NCI-H526 (cell line): ENCODE data around the gene CMIP.
"Not testable (repeated sequence)": the region's sequence is repeated elsewhere in the genome, so short reads cannot be mapped to it uniquely, and the experiment has no call there.

Experiments used
- DNase-seq, 2 experiments: peaks; one replicate each; lab custom pipeline; 2025; lab: John Stamatoyannopoulos, UW

CMIP gene

DNA sequence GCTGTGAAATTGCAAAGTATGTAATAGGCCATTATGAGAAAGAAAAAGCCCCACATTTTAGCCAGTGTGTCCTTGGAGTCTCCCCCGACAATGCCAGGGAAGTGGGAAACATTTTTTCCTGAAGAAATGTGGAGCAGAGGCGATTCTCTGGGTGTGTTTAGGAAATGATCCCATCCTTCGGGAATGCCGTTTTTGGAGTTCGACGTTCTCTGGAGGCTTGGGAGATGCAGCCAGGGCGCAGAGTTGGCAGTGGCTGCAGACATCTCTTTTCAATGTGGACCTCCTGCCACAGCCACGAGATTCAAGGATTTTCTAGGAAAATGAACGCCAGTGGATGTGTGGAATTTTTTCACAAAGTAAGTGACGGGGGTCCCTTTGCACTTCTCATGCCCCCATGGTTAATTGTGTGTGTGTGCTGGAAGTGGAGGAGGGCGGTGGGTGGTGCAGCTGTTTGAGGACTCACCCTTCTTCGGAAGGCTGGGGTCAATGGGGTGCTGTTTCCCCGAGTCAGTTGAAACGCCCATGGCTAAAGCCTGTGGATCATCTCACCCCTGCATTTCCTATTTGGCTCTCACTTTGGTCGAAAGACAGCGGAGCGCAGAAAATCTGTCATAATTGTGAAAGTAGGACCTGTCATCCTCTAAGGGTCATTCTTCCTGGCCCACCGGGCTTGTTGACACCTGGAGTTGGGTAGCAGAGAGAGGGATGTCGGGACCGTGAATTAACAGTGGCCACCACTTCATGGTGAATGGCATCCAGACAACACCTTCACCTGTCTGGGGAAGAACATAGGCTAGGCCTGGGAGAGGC lies 73.2 kb downstream of the CMIP start:
- no peak for DNase-seq

DNA sequence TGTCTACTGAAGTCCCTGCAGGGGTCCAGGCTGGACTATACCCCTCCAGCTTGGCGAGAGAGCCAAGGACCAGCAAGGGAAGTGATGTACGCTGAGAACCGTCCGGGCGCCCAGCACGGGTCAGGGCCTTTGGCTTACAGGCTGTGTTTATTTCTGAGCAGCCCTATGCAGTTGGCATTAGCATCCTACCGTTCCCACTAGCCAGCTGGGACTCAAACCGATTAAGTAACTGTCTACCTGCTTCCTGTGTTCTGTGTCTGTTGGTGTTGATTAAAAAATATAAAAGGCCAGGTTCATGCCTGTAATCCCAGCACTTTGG lies 73.8 kb downstream of the CMIP start:
- DNase-seq: no peak

DNA sequence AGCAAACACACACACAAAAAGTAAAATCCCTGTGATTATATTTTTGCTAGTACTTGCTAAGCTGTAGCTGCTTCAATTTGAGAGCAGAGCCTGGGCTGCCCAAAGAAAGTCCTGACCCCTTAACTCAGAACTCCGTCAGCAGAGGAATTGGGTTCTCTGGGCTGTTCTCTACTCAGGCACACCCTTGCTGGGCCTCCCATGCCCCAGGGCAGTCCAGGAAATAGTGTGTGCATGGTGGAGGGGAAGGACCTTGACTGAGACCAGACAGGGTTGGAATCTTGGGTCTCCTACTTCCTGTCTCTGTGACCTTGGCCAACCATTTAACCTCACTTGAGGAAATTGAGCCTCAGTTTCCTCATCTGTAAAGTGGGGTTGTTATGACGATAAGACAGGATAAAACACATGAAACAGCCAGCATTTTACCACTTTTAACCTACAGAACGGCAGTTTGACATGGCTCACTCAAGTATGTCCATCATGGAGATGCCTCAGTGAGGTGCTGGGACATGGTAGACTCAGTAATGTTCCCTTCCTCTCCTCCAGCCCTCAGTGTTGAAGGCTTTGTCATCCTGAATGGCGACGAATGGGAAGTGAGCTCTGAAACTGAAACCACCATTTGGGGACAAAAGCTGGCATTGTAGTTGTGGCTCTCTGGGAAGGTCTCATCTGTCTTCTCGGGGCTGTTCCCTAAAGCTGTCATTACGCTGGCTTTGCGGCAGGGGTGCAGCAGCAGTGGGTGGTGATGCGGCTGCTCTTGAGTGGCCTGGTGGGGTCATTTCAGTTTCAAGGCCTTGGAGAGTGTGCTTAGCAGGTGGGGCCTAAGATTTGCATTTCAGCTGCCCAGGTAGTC lies 74.9 kb downstream of the CMIP start:
- DNase-seq: peak in 1 of 2 experiments; percentile 12

DNA sequence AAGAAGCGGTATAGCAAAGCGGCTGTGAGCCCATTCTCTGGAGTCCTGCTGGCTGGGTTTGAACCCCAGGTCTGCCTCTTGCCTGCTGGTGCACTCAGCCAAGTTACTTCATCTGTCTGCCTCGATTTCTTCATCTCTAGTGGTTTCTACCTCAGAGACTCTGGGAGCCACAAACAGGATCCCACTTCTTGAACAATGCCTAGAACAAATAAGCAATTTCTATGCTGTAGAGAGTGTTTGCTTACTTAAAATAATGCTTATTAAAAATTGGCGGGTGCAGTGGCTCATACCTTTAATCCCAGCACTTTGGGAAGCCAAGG lies 75.5 kb downstream of the CMIP start:
- no peak for DNase-seq

DNA sequence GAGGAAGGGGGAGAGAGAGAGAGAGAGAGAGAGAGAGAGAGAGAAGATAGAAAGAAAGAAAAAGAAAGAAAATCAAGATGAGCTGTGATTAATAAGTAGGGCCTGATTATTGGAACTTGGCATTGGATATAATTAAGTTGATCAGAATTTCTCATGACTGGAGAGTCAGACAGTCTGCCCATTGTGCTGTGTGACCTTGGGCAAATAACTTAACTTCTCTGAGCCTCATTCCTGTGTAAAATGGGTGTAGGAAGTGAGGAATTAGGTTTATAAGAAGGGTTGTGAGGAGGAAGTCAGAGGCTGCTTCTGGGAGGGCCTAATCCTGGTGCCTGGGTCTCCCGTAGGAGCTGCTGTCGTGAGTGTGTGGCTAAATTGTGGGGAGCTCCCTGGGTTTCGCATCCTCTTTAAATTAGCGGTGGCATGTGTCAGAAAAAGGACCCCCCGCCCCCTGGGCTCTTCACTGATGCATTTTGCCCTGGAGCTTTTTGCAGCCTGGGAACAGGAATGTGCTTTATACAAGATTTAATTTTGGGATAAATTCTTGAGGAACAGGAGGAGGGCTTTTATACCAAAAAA lies 76.0 kb downstream of the CMIP start:
- no peak for DNase-seq

DNA sequence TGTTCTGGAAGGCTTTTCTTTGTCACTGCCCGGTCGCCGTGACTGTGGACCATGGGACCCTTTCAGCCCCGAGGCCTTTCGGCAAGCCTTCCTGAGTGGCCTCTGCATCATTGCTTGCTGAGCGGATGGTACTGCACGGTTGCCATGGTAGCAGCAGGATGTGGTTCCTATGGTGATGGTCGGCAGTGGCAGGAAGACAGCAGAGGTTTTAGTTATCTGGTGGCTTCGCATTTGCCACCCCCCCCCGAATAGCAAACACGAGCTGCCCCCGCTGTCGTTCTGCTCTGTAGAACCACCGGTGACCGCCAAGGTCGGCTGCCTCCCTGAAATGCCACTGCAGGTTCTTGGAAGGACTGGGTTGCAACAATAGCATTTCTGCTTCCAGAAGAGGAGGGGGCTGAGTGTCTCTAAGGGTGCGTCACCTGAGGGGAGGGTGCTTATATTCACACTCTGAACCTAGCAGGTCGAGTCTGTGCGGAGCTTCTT lies 76.6 kb downstream of the CMIP start:
- no peak for DNase-seq

DNA sequence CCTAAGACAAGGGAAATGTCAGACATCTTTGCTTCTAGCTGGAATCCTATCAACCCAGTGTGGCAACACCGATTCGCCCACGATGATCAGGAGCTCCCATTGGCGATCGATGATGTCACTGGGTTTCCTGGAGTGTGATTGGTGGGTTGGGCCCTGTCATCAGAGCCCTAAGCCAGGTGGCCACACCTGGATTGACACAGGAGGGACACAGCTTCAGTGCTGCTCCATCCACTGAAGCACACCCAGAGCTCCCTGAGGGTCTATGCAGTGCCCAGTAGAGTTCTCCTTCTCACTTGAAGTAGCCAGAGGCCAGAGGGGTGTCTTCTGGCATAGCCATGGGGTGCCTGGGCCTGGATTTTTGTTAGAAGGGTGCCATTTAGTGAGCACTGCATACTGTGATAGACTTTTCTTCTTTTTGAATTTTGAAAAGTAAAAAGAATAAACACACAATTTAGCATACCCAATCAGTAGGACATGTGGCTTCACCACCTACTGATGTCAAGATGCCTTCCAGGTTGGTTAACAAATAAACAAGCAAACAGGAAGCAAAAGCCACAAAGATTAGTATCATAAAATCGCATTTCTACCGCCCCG lies 77.6 kb downstream of the CMIP start:
- DNase-seq: peak; percentile 20 to 35

DNA sequence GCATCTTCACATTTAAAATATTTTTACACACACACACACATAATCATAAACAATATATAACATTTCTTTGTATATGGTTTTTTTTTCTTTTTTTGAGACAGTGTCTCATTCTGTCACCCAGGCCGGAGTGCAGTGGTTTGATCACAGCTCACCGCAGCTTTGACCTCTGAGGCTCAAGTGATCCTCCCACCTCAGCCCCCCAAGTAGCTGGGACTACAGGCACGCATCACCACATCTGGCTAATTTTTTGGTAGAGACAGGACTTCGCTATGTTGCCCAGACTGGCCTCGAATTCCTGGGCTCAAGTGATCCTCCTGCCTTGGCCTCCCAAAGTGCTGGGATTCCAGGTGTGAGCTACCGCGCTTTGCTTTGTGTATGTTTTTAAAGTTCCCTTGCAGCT lies 78.2 kb downstream of the CMIP start:
- not testable (repeated sequence) for DNase-seq

DNA sequence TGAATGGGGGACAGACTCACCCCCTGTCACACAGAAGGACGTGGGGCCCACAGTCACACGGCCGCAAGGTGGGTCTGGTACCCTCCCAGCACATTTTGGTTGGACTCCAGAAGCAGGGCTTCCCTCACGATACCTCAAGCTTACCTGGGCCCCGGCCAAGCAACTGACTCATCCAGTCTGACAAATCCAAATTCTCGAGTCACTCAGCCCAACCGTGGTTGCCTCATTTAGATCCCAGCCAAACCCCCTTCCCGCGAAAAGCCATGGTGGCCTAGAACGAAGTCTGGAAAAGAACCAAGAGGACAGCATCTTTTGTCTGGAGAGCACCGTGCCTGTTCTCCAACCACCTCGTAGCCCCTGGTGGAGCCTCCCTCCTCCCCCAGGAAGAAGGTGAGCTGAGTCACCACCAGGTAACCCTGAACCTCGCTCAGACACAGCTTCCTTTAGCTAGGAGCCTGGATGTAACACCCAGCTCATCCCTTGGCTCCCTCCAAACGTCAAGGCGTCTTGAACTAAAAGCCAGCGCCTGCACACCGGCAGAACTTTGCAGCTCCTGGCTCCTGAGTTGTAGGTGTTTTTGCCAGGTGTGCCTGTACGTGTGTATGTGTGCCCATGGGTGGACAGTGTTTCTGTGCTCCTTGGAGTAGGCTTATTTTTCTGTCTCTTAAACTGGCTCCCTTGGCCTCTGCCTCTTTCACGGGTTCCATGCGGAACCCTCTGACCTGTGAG lies 78.9 kb downstream of the CMIP start:
- DNase-seq: no peak

DNA sequence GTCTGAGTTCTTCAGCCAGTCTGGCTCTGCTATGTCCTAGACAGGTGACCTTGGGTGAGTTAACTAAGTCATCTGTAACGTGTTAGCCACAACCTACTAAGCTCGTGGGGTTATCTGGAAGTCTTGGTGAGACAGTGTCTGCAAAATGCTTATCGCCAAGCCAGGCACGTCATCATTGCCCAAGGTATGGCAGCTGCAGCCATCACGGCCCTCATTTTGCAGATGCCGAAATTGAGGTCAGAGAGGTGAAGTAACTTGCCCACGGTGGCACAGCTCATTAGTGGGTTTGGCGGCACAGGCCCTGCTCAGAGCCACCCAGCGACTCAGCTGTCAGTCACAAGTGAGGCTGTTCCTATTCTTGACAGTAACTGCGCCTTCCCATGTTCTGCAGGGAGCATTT lies 79.8 kb downstream of the CMIP start:
- DNase-seq: no peak

DNA sequence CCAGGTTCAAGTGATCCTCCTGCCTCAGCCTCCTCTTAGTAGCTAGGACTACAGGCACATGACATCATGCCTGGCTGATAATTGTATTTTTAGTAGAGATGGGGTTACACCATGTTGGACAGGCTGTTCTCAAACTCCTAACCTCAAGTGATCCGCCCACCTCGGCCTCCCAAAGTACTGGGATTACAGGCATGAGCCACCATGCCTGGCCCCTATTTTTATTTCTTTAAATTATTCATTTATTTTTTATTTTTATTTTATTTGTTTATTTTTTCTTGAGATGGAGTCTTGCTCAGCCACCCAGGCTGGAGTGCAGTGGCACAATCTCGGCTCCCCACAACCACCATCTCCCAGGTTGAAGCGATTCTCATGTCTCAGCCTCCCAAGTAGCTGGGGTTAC lies 80.3 kb downstream of the CMIP start:
- not testable (repeated sequence) for DNase-seq

DNA sequence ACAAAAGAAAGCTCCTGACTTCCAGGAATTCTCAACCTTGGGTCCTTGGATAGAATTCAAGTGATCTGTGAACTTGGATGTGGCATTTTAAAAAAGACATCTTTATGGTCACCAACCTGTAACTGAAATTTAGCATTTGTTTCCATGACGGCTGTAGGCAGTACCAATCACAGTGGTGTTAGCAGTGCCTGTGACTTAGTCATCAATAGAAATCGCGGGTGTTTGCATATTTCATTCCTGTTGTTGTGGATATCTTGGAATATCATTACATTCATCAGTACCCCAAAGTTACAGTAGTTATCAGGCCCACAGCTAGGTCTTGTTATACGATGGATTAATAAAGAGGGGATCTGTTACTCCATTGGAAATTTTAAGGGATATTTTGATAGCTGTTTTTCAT lies 81.6 kb downstream of the CMIP start:
- no peak for DNase-seq

DNA sequence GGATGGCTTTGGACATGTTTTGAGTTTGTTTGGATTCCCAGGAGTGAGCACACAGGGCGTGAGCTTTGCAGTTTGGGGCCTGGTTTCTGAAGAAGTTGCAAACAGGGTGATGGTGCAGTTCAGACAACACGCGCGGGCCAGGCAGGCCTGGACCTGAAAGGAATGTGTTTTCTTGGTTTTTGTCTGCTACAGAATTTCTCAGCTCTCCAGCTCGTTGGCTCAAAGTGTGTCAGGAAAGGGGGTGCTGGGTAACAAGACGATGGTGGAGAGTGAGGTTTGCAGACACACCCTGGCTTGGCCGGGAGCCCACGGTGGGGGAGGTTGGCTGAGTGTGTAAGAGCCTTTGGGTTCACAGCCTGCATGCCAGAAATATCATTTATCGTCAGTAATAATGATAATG lies 82.3 kb downstream of the CMIP start:
- DNase-seq: no peak

DNA sequence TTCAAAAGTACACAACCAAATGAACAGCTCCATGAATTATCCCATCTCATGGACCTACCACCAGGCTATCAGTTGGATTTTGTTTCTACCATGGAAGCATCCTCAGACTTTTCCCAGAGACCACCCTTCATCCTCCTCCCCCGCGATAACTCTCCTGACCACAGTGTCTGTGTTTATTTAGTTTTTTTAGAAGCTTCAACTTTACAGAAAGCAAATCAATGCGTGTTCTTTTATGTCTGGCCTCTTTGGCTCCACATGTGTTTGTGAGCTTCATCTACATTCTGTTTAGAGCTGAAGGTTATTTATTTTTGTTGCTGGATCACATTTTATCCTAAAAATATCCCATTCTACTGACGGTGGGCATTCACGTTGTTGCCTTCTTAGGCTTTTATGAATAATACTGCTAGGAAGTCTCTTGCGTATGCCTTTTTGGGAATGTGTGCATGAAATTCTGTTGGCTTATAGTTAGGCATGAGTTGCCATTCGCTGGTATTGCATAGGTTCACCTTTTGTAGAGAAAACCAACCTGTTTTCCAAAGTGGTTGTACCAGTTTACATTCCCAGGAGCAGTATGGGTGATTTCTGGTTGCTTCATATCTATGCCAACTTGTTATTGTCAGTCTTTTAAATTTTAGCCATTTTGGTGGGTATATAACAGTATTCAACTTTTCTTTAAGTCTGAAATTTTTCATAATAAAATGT lies 83.0 kb downstream of the CMIP start:
- no peak for DNase-seq

DNA sequence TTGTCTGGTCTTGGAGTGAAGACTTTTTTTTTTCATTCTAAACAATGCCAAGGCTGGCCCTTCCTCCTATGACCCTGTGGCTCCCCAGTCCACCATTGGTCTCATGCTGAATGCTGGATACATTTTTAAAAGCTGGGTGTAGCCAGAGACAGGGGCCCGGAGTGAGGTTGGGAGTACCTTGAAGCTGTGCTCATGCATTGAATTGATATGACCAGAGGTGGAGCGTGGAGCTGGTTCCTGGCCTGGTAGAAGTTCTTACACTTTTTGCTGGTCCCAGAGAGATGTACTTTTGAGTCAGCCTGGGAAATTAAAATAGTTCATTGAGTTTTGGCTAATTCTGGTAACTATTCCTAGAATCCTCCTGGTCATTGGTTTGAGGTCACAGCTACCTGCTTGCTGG lies 83.6 kb downstream of the CMIP start:
- no peak for DNase-seq

DNA sequence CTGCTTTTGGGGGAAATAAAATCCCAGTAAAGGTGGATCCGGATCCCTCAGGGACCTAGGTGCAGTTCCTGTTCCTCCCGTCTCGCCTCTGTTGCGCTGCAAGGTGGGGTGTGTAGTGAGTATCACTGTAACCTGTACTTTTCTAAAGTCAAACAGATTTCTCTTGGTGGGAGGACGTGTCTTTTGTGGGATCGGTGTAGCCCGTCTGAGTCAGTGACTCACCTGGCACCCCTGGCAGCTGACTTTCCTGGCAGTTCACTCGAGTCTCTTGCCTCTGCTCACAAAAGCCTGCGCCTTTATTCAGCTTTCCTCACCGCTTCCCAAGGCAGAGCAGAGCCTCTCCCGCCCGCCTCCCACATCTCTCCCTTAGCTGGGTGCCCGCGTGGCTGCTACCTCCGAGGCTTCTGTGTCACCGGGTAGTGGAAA lies 85.7 kb downstream of the CMIP start:
- DNase-seq: no peak

DNA sequence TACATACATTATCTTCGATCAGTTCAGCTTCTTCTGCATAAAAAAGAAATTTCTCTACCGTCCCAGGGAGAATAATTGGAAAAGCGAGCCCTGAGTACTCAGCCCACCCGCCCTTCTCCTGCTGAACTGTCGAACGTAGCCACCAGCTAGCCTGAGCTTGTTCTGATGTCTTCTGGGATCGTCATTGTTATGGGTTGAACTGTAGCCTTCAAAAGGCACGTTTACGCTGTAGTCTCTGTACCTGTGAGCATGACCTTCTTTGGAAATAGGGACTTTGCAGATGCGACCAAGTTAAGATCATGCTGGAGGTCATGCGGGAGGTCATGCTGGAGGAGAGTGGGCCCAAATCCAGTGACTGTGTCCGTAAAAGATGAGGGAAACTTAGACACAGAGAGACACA lies 86.2 kb downstream of the CMIP start:
- no peak for DNase-seq

DNA sequence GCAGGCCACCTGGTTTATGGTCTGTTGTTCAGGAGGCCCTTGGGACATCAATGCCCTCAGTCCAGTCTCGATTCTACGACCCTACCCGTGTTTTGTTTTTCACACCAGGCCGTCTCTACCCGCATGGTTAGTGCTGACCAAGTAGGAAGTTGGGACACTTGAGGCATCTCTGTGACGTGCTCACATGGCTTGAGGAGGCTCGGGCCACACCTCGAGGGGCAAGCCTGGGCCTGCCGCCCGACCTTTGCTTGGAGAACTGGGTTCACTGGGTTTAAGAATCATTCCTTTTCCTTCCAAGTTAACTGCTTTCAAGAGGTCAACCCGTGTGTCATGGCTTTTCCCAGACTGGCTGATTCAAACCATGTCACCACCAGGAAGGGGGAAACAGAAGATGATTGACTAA lies 86.8 kb downstream of the CMIP start:
- no peak for DNase-seq

DNA sequence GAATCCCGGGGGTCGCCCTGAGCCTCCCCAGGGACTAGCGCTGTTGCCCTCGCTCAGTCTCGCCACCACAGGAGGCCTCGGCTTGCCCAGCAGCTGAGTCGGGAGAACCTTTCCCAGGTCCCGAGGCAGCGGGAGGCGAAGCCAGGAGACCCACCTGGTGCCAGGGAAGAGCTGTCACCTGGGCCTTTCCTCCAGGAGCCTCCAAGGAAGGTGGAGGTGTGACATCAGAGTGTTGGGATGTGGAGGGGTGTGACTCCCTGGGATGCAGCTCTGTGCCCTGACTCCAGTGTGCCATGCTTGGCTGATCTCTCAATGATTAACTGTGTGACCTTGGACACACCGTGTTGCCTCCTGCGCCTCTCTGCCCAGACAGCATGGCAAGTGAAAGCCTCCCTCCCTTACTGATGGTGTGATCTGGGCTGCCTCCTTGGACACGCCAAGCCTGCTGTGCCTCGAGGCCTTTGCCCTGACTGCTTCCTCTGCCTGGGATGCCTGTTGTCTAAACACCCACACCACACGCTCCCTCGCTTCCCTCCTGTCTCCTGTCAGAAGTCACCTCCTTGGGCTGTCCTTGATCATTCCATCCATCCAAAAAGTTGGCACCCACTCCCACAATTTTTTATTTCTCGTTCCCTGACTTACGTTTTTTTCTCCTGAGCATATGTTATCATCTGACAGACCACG lies 88.0 kb downstream of the CMIP start:
- DNase-seq: peak in 1 of 2 experiments; percentile 59

DNA sequence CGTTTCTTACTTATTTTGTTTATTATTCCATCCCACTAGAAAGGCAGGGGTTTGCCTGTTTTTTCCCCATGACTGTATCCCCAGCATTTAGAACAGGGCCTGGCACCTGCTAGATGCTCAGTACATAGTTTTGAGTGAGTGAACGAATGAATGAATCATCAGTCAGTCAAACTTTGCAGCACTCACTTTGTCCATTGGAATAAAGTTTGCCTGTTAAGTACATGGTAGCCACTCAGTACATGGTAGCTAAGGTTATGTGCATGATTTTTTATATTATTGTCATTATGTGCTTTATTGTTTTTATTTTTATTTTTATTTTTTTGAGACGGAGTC lies 88.5 kb downstream of the CMIP start:
- no peak for DNase-seq
